ENCODE measurements around the gene DDX3X.

Gene DDX3X

DNA sequence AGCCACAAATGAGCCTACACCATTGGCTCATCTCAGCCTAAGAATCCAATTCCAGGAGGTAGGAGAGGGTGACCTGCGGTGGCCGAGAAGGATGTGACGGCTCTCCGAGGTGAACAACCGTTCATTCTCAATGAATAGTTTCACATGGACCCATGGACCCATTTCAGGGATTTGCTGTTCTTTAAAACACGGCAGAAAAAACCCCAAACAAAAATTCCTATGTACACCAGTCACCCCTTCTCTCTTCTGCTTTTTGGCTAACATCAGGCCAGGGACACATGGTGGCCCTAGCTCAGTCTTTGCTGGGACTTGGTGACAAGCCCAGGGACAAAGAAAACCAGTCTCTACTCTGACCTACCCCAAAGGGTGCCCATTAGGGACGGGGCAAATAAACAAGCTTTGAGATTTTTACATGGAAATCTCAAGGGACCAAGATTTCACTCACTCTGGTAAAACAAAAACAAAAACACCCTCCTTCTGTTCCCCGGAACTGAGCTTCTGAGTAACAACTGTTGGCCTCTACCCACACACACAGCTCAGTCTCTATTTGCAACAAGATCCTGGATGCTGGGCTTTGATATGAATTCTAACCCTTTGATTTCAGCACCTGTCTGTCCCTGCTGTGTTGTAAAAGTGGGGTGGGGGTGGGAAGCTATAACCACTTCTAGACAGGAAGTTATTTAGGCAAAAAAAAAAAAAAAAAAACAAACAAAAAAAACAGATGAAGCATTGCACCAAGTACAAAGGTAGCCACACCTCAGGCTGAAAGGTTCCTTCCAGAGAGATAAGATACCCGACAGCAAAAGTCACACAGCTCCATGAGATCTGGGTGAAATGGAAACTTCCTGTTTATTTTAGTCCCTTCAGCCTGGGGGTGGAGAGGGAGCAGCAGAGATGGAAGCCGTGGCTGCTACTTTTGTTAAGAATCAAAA is 49.0 kb downstream of the DDX3X start:
- Histone ChIP-seq H3K4me1 (ENCODE audit: control insufficient read depth, insufficient read depth, low read length) (peaks cover 14% of the 10 kb centered on the region), H3K27ac (ENCODE audit: extremely low read depth, low read depth, low read length) (peak overlapping the region; percentile 49), H3K4me3 (ENCODE audit: low read depth, low read length) (no peak overlapping the region), H3K36me3 (ENCODE audit: control insufficient read depth in 2 of 2, insufficient read depth in 1 of 2, low read length in 2 of 2) (no peaks in the 10 kb centered on the region), H3K9me3 (ENCODE audit: control insufficient read depth, insufficient read depth, low read depth, low read length) (no peaks in the 10 kb centered on the region)
- POLR2A ChIA-PET: interaction anchor here (0.6 to 2.6 kb wide), 8 partner anchors 10 to 198 kb away, joined by 5 to 25 read pairs (median 6); partner anchors contain the start of gene DDX3X
- CTCF ChIA-PET: interaction anchor here (0.6 to 1.5 kb wide), 5 partner anchors 11 to 377 kb away, joined by 3 to 4 read pairs (median 3); no protein-coding TSS in a partner anchor
- TF ChIP-seq ZNF302 (tag by site-specific recombination; IDR thresholded peaks at IDR 0.05; ENCODE audit: low read depth): no peak
- peak; percentile 18; the same call in 1 of the 2 replicates for TF ChIP-seq ZBTB48 (tag by site-specific recombination; IDR thresholded peaks at IDR 0.05)
- TF ChIP-seq, protein P1, sequence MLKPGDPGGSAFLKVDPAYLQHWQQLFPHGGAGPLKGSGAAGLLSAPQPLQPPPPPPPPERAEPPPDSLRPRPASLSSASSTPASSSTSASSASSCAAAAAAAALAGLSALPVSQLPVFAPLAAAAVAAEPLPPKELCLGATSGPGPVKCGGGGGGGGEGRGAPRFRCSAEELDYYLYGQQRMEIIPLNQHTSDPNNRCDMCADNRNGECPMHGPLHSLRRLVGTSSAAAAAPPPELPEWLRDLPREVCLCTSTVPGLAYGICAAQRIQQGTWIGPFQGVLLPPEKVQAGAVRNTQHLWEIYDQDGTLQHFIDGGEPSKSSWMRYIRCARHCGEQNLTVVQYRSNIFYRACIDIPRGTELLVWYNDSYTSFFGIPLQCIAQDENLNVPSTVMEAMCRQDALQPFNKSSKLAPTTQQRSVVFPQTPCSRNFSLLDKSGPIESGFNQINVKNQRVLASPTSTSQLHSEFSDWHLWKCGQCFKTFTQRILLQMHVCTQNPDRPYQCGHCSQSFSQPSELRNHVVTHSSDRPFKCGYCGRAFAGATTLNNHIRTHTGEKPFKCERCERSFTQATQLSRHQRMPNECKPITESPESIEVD (tag by site-specific recombination; IDR thresholded peaks at IDR 0.05): 0 out of 2 replicates have a peak, but pooled peaks have one; percentile 18
- TF ChIP-seq SP7 (tag by site-specific recombination; IDR thresholded peaks at IDR 0.05): no peak
- no peak for TF ChIP-seq ZNF423 (tag by site-specific recombination; IDR thresholded peaks at IDR 0.05)
- TF ChIP-seq, protein P2, sequence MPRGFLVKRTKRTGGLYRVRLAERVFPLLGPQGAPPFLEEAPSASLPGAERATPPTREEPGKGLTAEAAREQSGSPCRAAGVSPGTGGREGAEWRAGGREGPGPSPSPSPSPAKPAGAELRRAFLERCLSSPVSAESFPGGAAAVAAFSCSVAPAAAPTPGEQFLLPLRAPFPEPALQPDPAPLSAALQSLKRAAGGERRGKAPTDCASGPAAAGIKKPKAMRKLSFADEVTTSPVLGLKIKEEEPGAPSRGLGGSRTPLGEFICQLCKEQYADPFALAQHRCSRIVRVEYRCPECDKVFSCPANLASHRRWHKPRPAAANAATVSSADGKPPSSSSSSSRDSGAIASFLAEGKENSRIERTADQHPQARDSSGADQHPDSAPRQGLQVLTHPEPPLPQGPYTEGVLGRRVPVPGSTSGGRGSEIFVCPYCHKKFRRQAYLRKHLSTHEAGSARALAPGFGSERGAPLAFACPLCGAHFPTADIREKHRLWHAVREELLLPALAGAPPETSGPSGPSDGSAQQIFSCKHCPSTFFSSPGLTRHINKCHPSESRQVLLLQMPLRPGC (tag by site-specific recombination; IDR thresholded peaks at IDR 0.05): no peak
- TF ChIP-seq, protein P3, sequence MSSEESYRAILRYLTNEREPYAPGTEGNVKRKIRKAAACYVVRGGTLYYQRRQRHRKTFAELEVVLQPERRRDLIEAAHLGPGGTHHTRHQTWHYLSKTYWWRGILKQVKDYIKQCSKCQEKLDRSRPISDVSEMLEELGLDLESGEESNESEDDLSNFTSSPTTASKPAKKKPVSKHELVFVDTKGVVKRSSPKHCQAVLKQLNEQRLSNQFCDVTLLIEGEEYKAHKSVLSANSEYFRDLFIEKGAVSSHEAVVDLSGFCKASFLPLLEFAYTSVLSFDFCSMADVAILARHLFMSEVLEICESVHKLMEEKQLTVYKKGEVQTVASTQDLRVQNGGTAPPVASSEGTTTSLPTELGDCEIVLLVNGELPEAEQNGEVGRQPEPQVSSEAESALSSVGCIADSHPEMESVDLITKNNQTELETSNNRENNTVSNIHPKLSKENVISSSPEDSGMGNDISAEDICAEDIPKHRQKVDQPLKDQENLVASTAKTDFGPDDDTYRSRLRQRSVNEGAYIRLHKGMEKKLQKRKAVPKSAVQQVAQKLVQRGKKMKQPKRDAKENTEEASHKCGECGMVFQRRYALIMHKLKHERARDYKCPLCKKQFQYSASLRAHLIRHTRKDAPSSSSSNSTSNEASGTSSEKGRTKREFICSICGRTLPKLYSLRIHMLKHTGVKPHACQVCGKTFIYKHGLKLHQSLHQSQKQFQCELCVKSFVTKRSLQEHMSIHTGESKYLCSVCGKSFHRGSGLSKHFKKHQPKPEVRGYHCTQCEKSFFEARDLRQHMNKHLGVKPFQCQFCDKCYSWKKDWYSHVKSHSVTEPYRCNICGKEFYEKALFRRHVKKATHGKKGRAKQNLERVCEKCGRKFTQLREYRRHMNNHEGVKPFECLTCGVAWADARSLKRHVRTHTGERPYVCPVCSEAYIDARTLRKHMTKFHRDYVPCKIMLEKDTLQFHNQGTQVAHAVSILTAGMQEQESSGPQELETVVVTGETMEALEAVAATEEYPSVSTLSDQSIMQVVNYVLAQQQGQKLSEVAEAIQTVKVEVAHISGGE (tag by site-specific recombination; conservative IDR thresholded peaks at IDR 0.05; ENCODE audit: low read depth): no peak
- no peak for TF ChIP-seq ZNF571 (tag by site-specific recombination; IDR thresholded peaks at IDR 0.05)
- TF ChIP-seq, protein P4, sequence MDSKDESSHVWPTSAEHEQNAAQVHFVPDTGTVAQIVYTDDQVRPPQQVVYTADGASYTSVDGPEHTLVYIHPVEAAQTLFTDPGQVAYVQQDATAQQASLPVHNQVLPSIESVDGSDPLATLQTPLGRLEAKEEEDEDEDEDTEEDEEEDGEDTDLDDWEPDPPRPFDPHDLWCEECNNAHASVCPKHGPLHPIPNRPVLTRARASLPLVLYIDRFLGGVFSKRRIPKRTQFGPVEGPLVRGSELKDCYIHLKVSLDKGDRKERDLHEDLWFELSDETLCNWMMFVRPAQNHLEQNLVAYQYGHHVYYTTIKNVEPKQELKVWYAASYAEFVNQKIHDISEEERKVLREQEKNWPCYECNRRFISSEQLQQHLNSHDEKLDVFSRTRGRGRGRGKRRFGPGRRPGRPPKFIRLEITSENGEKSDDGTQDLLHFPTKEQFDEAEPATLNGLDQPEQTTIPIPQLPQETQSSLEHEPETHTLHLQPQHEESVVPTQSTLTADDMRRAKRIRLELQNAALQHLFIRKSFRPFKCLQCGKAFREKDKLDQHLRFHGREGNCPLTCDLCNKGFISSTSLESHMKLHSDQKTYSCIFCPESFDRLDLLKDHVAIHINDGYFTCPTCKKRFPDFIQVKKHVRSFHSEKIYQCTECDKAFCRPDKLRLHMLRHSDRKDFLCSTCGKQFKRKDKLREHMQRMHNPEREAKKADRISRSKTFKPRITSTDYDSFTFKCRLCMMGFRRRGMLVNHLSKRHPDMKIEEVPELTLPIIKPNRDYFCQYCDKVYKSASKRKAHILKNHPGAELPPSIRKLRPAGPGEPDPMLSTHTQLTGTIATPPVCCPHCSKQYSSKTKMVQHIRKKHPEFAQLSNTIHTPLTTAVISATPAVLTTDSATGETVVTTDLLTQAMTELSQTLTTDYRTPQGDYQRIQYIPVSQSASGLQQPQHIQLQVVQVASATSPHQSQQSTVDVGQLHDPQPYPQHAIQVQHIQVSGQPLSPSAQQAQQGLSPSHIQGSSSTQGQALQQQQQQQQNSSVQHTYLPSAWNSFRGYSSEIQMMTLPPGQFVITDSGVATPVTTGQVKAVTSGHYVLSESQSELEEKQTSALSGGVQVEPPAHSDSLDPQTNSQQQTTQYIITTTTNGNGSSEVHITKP (tag by site-specific recombination; IDR thresholded peaks at IDR 0.05): peak; percentile 76
- no peak for TF ChIP-seq GLIS1 (tag by site-specific recombination; IDR thresholded peaks at IDR 0.05)
- TF ChIP-seq, protein P5, sequence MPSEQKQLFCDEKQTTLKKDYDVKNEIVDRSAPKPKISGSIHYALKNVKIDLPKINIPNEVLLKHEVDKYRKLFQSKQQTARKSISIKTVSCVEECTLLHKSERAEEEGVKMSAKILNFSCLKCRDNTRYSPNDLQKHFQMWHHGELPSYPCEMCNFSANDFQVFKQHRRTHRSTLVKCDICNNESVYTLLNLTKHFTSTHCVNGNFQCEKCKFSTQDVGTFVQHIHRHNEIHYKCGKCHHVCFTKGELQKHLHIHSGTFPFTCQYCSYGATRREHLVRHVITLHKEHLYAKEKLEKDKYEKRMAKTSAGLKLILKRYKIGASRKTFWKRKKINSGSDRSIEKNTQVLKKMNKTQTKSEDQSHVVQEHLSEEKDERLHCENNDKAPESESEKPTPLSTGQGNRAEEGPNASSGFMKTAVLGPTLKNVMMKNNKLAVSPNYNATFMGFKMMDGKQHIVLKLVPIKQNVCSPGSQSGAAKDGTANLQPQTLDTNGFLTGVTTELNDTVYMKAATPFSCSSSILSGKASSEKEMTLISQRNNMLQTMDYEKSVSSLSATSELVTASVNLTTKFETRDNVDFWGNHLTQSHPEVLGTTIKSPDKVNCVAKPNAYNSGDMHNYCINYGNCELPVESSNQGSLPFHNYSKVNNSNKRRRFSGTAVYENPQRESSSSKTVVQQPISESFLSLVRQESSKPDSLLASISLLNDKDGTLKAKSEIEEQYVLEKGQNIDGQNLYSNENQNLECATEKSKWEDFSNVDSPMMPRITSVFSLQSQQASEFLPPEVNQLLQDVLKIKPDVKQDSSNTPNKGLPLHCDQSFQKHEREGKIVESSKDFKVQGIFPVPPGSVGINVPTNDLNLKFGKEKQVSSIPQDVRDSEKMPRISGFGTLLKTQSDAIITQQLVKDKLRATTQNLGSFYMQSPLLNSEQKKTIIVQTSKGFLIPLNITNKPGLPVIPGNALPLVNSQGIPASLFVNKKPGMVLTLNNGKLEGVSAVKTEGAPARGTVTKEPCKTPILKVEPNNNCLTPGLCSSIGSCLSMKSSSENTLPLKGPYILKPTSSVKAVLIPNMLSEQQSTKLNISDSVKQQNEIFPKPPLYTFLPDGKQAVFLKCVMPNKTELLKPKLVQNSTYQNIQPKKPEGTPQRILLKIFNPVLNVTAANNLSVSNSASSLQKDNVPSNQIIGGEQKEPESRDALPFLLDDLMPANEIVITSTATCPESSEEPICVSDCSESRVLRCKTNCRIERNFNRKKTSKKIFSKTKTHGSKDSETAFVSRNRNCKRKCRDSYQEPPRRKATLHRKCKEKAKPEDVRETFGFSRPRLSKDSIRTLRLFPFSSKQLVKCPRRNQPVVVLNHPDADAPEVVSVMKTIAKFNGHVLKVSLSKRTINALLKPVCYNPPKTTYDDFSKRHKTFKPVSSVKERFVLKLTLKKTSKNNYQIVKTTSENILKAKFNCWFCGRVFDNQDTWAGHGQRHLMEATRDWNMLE (tag by site-specific recombination; conservative IDR thresholded peaks at IDR 0.05; ENCODE audit: low read depth): peak; percentile 15; the same call in 1 of the 2 replicates
- peak; percentile 70; the same call in 1 of the 2 replicates for TF ChIP-seq TCF7L2 (IDR thresholded peaks at IDR 0.05; ENCODE audit: borderline replicate concordance, low read depth, low read length)
- TF ChIP-seq ZSCAN16 (tag by site-specific recombination; IDR thresholded peaks at IDR 0.05): no peak
- TF ChIP-seq KLF10 (tag by site-specific recombination; IDR thresholded peaks at IDR 0.05): no peak
- no peak for TF ChIP-seq ZNF169 (tag by site-specific recombination; IDR thresholded peaks at IDR 0.05)
- no peak for TF ChIP-seq OVOL3 (tag by site-specific recombination; IDR thresholded peaks at IDR 0.05)
- TF ChIP-seq TRIM28 (IDR thresholded peaks at IDR 0.05; ENCODE audit: borderline replicate concordance, low read length): peak; percentile 28; the same call in 1 of the 2 replicates

Measured in HEK293 (cell line).